Renal pelvis (tissue), 12 donors: ENCODE data around the gene PPP4R3B. TPM values are rescaled to one million over a fixed set of nuclear protein-coding genes. Genes with fewer than 3 reads are reported as not detected.

ENCODE experiments used
- DNase-seq: peaks from one replicate; pipeline ENCODE4 v3.0.0-alpha.2; 2013
- long read RNA-seq, 16 experiments: transcript quantifications; one replicate each; lab custom pipeline, GENCODE V29; 2026
- polyA plus RNA-seq, 3 donors: library from polyadenylated mRNA; unstranded; fragments of 120-200 nt; gene quantifications; one replicate each; pipeline ENCODE4 v1.2.1, GENCODE V29; 2013; ENCODE audit not compliant: insufficient read length in 3 of 3

PPP4R3B gene
- polyA plus RNA-seq: 10 to 100 TPM; 66.1 to 75.5 (median 73.7) TPM
- long read RNA-seq, donor 1, full-length matches to known transcripts: 3 of 15 reads
- long read RNA-seq, donor 1, partial matches to known transcripts: 12 of 15 reads
- long read RNA-seq, donor 1, other reads (novel, unspliced or antisense): 0 of 15 reads
- long read RNA-seq, donor 2, full-length matches to known transcripts: 7 of 7 reads
- long read RNA-seq, donor 2, partial matches to known transcripts: 0 of 7 reads
- long read RNA-seq, donor 2, other reads (novel, unspliced or antisense): 0 of 7 reads
- long read RNA-seq, donor 3, full-length matches to known transcripts: 5 of 18 reads
- long read RNA-seq, donor 3, partial matches to known transcripts: 13 of 18 reads
- long read RNA-seq, donor 3, other reads (novel, unspliced or antisense): 0 of 18 reads
- long read RNA-seq, donor 4, full-length matches to known transcripts: 5 of 10 reads
- long read RNA-seq, donor 4, partial matches to known transcripts: 5 of 10 reads
- long read RNA-seq, donor 4, other reads (novel, unspliced or antisense): 0 of 10 reads
- long read RNA-seq, donor 5, full-length matches to known transcripts: 3 of 3 reads
- long read RNA-seq, donor 5, partial matches to known transcripts: 0 of 3 reads
- long read RNA-seq, donor 5, other reads (novel, unspliced or antisense): 0 of 3 reads
- long read RNA-seq, donor 6, full-length matches to known transcripts: 8 of 37 reads
- long read RNA-seq, donor 6, partial matches to known transcripts: 29 of 37 reads
- long read RNA-seq, donor 6, other reads (novel, unspliced or antisense): 0 of 37 reads
- long read RNA-seq, donor 7, full-length matches to known transcripts: 3 of 11 reads
- long read RNA-seq, donor 7, partial matches to known transcripts: 8 of 11 reads
- long read RNA-seq, donor 7, other reads (novel, unspliced or antisense): 0 of 11 reads
- long read RNA-seq, donor 8, full-length matches to known transcripts: 2 of 2 reads
- long read RNA-seq, donor 8, partial matches to known transcripts: 0 of 2 reads
- long read RNA-seq, donor 8, other reads (novel, unspliced or antisense): 0 of 2 reads
- long read RNA-seq, donor 9, full-length matches to known transcripts: 3 of 9 reads
- long read RNA-seq, donor 9, partial matches to known transcripts: 6 of 9 reads
- long read RNA-seq, donor 9, other reads (novel, unspliced or antisense): 0 of 9 reads
- long read RNA-seq, donor 10, full-length matches to known transcripts: 1 of 19 reads
- long read RNA-seq, donor 10, partial matches to known transcripts: 18 of 19 reads
- long read RNA-seq, donor 10, other reads (novel, unspliced or antisense): 0 of 19 reads
- long read RNA-seq, donor 11: 0 reads
- long read RNA-seq, donor 12, full-length matches to known transcripts: 9 of 21 reads
- long read RNA-seq, donor 12, partial matches to known transcripts: 12 of 21 reads
- long read RNA-seq, donor 12, other reads (novel, unspliced or antisense): 0 of 21 reads
- long read RNA-seq, donor 13, partial matches to known transcripts: 6 of 7 reads
- long read RNA-seq, donor 13, other reads (novel, unspliced or antisense): 0 of 7 reads
- long read RNA-seq, donor 14: 0 reads
- long read RNA-seq, donor 15, full-length matches to known transcripts: 6 of 28 reads
- long read RNA-seq, donor 15, partial matches to known transcripts: 22 of 28 reads
- long read RNA-seq, donor 15, other reads (novel, unspliced or antisense): 0 of 28 reads
- long read RNA-seq, donor 16, full-length matches to known transcripts: 6 of 27 reads
- long read RNA-seq, donor 16, partial matches to known transcripts: 21 of 27 reads
- long read RNA-seq, donor 16, other reads (novel, unspliced or antisense): 0 of 27 reads

GRCh38 chr2:55617175-55618024 lies at the start of gene PPP4R3B:
PPP4R3B (minus strand) TSS chr2:55617622; CDS start chr2:55617285, 337 bp downstream.
- peak; percentile 99 for DNase-seq

GRCh38 chr2:55653255-55653654 lies 35.8 kb upstream of the PPP4R3B start:
- no peak for DNase-seq

GRCh38 chr2:55649211-55649610 lies 31.8 kb upstream of the PPP4R3B start:
- DNase-seq: no peak

- no peak for DNase-seq
Observed at GRCh38 chr2:55636831-55637230, 19.4 kb upstream of the PPP4R3B start.

- no peak for DNase-seq
Observed at GRCh38 chr2:55628931-55629330, 11.5 kb upstream of the PPP4R3B start.

GRCh38 chr2:55627915-55628314 lies 10.5 kb upstream of the PPP4R3B start:
- no peak for DNase-seq

GRCh38 chr2:55621802-55622201 lies 4.4 kb upstream of the PPP4R3B start:
- DNase-seq: no peak

GRCh38 chr2:55620123-55620779 lies 2.8 kb upstream of the PPP4R3B start:
- no peak for DNase-seq

- DNase-seq: peak; percentile 57
Observed at GRCh38 chr2:55618275-55619055, 1.0 kb upstream of the PPP4R3B start.

GRCh38 chr2:55618025-55618274 lies 528 bp upstream of the PPP4R3B start:
- no peak for DNase-seq

- DNase-seq: peak; percentile 66
Observed at GRCh38 chr2:55616551-55617174, 759 bp downstream of the PPP4R3B start.

GRCh38 chr2:55611997-55612396 lies 5.4 kb downstream of the PPP4R3B start:
- no peak for DNase-seq

- DNase-seq: no peak
Observed at GRCh38 chr2:55610954-55611743, 6.3 kb downstream of the PPP4R3B start.

- DNase-seq: no peak
Observed at GRCh38 chr2:55609938-55610578, 7.4 kb downstream of the PPP4R3B start.

- no peak for DNase-seq
Observed at GRCh38 chr2:55609193-55609794, 8.1 kb downstream of the PPP4R3B start.

- no peak for DNase-seq
Observed at GRCh38 chr2:55607717-55608116, 9.7 kb downstream of the PPP4R3B start.
